Activated CD8-positive, alpha-beta memory T cell treated with anti-CD3 and anti-CD28 coated beads, Interleukin-2, amount 50 U/mL, for 1 hour (primary cell): ENCODE measurements around the gene GUCA1A.
"Not testable (repeated sequence)": the region's sequence is repeated elsewhere in the genome, so short reads cannot be mapped to it uniquely, and the experiment has no call there.

Source experiments
- DNase-seq: peaks from one replicate; pipeline ENCODE4 v3.0.0-alpha.2; 2020; ENCODE audit errors: extremely low read depth

The GUCA1A gene

DNA sequence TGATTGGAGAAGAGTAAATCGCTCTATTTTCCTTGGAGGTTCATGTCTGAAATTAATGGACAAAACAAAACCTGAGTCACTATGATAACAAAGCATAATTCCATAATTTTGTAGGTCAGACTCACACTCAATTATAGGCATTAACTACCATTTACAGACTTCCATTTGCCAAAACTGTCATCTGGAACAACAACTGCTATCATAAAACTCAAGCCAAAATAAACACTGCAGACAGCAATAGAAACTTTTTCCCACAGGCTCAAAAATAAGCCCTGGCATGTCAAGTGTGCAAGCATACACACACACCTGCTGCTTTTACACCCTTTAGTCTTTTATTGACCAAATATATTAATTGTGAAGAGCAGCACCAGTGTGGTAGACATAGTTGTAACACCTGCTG, 37.4 kb downstream of the GUCA1A start:
- DNase-seq, result no peak

DNA sequence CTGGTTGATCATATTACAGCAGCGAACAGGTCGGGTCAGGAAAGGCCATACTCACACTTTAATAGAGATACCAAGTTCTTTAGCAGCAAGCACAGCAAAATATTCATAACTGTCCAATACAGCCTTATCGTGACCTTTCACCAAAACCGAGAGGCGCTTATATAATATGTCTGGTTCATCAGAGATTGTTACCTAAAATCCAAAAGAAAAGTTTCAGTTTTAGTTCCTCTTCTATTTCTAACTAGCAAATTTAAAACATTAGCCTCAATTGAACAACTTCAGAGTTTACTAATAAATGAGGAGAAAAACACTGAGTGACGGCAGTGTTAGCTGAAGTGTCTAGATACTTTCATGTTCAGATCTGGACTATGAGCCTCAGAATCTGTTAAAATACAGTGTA, 38.6 kb downstream of the GUCA1A start:
- no peak for DNase-seq

DNA sequence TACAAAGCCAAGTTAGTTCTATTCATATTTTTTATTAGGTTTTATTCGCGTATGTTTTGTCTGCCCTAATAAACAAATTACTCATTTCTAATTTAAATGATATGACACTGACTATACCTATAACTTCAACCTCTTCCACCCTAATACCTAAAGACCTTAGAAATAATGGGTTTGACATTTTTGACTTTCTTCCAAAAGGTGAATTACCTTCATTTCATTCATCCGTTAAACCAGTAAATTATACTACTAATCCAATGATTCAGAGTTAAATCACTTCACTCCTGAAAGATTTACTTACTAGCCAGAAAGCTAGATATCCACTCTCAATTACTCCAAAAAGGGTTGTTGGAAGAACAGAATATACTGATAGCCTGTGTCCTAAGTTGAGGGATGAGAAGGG, 39.3 kb downstream of the GUCA1A start:
- DNase-seq, result no peak

DNA sequence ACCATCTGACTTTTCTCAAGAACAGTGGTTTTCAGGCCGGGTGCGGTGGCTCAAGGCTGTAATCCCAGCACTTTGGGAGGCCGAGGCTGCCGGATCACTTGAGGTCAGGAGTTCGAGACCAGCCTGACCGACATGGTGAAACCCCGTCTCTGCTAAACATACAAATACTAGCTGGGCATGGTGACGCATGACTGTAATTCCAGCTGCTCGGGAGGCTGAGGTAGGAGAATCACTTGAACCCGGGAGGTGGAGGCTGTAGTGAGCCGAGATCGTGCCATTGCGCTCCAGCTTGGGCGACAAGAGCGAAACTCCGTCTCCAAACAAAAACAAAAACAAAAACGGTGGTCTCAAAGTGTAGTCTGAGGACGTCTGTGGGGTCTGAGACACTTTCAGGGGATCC, 43.3 kb downstream of the GUCA1A start:
- not testable (repeated sequence) for DNase-seq

DNA sequence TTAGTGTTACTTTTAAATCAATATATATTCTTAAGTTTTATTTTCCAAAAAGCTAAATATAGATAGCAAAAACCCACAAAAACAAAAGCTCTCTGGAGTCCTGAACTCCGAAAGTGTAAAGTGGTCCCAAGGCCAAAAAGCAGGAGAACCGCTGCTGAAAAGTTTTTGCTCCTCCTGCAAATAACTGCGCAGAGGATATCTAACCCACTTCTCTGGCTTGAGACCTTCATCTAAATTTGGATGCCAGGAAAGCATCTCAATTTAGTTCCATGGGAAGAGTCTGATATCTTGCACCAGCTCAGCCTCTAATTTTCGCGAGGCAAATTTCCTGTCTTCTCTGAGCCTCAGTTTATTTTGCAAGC, 44.0 kb downstream of the GUCA1A start:
- no peak for DNase-seq

DNA sequence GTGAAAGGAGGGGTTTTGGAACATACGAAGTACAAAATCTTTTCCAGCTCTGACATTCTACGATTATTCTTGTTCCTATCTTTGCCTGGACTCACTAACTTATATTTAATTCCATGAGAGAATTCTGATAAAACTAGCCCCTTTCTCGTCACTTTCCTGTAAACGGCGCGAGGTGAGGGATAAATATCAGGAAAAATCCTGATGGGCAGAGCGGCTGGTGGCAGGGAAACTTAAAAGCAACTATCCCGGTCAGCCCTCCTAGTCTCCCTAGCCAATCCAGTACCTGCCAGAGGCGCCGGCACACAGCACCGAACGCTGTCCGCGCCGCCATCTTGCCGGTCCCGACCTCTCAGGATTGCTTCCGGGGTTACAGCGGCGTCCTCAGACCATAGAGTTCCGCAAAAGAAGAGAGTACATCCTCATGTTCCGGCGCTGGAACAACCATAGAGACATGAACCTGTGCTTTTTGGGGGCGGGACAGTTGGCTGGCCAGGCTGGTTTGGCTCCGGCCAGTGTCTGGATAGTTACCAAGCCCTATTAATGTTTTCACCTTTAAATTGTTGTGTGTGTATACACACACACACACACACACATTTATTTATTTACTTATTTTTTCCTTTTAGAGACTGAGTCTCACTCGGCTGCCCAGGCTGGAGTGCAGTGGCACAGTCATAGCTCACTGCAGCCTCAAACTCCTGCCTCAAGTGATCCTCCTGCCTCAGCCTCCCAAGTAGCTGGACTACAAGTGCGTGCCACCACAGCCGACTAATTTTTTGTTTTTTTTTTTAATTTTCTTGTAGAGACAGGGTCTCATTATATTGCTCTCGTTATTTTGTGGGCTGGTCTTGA, 44.6 kb downstream of the GUCA1A start, which contains the start of gene MRPS10:
TSS of gene MRPS10 (minus strand) at position 343 of the 849 bp plus-strand sequence. CDS start at position 331, 12 bp downstream.
- DNase-seq, result peak; percentile 77

DNA sequence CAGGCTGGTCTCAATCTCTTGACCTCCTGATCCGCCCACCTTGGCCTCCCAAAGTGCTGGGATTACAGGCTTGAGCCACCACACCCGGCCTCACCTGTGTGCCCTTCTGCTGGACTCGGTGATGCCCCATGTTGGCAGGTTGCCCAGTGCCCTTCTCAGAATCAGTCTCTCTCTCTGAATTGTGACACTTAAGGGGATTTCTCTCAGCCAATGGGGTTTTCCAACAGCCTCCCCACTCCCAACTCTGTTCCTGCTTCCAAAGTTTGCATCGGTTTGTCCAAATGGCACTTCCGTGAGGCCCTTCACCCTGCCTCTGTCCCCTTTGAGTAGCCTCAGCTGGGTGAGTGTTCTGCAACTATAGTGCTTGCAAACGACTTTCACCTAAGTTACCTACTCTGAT, 47.6 kb downstream of the GUCA1A start:
- no peak for DNase-seq

DNA sequence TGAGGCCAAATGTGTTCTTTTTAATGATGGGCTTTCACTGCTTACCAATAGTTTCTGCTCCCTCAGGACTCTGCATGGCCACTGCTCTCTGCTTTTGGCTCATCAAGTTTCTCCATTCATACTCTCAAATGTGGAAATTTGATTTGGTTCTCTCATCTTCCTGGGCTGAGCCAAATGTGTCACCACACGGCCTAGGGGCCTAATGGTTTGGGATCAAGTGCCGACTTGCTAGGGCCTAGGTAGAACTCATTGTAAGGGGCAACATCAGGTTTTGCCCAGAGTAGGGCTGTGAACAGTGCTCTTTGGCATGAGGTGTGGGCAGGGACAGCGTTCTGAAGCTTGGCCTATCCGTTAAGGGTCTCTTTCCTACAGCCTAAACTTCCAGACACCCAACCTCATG, 48.4 kb downstream of the GUCA1A start:
- DNase-seq, result no peak

DNA sequence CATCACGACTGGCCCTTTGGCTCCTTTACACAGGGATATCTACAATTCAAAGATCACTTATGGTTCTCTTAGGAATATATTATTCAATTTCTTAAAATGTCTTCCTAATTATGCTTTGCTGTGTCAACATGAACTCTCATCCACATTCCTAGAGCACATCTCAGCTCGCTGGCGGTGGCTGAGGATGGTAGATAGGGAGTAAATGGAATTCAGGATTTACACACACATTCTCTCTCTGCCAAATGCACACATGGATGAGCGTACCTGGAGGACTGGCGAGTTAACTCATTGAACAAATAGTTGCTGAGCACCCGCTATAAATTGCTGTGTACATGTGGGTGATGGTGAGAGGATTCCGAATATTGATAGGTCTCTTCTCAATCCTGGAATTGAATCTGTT, 49.3 kb downstream of the GUCA1A start:
- no peak for DNase-seq

DNA sequence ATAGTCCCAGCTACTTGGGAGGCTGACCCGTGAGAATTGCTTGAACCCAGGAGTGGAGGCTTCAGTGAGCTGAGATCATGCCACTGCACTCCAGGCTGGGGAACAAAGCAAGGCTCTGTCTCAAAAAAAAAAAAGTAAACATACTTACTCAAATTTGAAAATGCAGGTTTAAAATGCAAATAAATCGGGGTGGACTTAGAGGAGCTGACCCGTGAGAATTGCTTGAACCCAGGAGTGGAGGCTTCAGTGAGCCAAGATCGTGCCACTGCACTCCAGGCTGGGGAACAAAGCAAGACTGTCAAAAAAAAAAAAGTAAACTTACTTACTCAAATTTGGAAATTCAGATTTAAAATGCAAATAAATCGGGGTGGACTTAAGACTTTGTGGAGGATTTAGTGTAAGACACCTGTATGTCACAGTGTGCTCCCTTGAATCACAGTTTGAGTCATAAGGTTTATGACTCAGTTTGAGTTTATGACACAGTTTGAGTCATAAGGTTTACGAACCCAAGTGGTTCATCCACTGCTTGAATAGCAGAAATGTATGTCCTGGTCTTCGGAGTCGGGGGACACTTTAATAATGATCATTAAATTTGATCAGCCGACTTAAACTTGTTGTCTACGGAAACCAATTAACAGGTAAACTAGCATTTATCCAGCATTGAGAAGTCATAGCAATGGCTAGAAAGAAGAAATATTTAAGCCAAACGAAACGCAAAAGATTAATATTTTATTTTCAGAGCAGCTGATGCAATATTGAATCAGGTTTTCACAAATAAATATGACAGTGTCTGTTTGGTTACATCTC, 51.3 kb downstream of the GUCA1A start:
- DNase-seq, result no peak

DNA sequence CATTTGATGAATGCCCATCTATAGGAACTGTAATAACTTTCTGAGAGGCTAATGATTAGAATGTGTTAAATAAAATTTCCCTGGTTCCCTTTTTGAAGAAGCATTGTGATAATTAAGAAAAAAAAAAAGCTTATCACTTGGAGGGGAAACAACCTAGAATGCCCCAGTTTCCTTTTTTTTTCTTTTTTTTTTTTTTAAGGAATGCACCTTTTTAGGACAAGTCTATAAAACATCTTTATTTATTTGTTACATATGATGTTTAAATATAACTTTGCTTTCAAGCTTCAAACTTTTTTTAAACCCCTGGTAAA, 51.8 kb downstream of the GUCA1A start:
- no peak for DNase-seq

DNA sequence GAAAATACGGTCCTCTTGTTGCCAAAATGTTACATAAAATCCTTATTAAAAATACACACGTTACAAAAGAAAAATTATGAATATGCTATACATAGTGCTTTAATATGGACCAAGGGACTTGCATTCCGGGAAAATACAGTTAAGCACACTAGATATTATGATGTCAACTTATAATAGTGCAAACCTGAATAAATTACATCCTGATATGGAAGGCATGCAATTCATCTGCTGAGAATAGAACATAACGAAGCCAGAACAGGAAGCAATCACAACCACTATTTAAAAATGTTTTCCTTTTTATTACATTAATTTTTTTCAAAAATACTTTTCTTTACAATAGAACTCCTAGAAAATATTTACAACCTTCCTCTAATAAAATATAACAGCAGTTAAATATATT, 52.3 kb downstream of the GUCA1A start:
- DNase-seq, result no peak

DNA sequence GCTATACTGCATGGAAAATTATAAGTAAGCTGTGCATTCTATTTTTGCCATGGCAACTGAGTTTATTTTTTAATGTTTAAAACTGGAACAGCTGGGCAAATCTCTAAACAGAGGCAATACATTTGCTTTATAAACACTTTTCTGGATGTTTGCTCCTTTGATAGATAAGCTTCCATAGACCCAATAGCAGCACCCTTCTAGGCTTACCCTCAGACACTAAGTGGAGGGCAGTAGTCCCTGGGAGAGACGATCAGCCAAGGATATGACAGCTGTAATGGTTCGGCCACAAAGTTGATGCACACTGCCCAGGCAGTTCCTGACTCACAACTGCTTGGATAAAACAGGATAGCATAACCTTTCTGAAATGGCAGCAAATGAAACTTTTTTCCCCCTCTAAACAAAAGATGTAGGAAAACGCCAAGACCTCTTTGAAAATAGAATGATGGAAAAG, 53.0 kb downstream of the GUCA1A start:
- no peak for DNase-seq

DNA sequence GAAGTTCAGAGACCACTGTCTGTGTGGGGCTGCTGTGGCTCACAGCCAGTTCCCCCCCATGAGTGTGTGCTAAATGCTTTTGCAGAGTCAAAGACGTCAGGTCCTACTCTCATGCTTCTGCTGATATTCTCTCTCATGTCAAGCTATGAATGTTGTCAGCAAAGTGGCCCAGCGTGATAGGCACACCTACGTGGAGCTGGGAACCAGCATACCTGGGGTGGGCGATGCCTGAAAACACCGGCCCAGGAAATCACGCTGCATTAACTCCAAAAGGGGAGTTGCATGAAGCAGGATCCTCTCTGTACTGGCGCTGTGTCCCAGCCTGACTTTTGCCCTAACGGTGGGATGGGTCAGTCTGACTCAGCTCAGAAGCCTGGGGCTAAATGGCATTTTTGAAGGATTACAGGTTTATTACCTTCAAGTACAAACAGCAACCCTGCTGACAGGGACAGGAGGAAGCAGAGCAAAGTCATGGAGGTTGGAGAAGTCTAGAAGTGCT, 53.5 kb downstream of the GUCA1A start:
- no peak for DNase-seq

DNA sequence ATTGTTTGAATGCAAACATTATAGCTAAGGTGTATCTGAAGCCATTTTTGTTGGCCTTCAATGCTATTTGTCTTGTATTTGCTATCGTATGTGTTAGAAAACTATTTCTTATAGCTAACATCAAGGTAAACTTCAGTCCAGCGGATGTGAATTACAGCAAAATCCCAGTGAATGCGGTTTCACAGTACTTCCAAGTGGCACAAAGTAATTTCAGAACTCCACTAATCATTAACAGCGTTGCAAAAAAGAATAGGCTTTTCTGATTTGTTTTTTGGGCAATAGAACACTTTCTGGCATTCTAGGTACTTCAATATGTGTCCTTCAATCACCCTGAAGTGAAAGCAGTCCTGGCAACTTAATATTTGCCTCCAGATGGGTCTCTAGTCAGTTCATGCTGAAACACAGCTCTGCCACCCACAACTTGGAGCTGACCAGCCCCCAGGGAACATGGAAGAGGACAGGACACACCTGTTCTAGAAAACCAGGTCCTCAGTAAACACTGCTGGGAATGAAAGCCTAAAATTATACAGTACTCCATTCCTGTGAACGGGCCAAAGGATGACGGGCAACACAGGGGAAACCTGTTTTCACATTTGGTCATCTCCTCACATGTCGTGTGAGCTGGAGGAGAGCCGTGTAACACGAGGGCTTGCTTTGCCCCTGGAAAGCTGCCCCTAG, 54.1 kb downstream of the GUCA1A start:
- DNase-seq, result no peak

DNA sequence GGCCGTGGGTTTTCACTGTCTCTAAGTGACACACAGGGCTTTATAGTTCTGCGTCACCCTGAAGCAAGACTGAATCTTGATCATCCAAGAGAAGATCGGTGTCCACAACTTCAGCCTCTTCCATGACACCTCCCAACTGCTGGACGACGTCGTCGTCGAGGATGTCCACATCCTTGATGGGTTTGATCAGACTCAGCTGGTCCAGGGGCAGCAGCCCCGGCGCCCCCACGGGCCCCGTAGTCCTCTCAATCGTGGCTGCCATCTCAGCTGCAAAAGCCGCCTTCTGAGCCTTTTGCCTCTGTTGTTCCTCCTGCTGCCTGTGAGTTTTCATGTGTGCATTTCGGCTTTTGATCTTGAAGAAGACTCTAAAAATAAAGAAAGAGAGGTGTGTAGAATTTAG, 55.1 kb downstream of the GUCA1A start:
- DNase-seq, result no peak
